Activated CD8-positive, alpha-beta memory T cell treated with anti-CD3 and anti-CD28 coated beads, Interleukin-2, amount 10 ng/mL, durations not matched to agents 7 days and 5 days (primary cell): Measurements from ENCODE around the gene GCKR. TPM values are rescaled to one million over a fixed set of nuclear protein-coding genes. Genes with fewer than 3 reads are reported as not detected.

Experiments used
- ATAC-seq: fragments of 150-1000 bp; cut with Tn5 transposase; one replicate; pipeline ENCODE4 v1.10.0; 2021; ENCODE audit warnings: moderate library complexity
- CTCF ChIA-PET: fragments of 350-600 bp; sonication (Branson Sonifier 250); formaldehyde crosslinking; loops from one replicate; lab custom pipeline; 2021; ENCODE audit warnings: antibody characterized with exemption; lab: Charles Lee
- DNase-seq: peaks from one replicate; pipeline ENCODE4 v3.0.0-alpha.2; 2020
- H3K27ac Mint-ChIP-seq: one replicate; pipeline ENCODE4 v1.8.0; 2021; ENCODE audit warnings: mild to moderate bottlenecking, mixed read lengths
- H3K27me3 Mint-ChIP-seq: one replicate; pipeline ENCODE4 v1.8.0; 2021; ENCODE audit warnings: mixed read lengths
- H3K36me3 Mint-ChIP-seq: one replicate; pipeline ENCODE4 v1.8.0; 2021; ENCODE audit warnings: mild to moderate bottlenecking, mixed read lengths
- H3K4me1 Mint-ChIP-seq: one replicate; pipeline ENCODE4 v1.8.0; 2021; ENCODE audit warnings: mixed read lengths
- H3K4me3 Mint-ChIP-seq: one replicate; pipeline ENCODE4 v1.8.0; 2021; ENCODE audit warnings: mild to moderate bottlenecking, moderate library complexity, mixed read lengths
- H3K9me3 Mint-ChIP-seq: one replicate; pipeline ENCODE4 v1.8.0; 2022; ENCODE audit warnings: low read depth, mixed read lengths
- total RNA-seq, 2 experiments: library from RNA; stranded (reverse); gene quantifications; one replicate each; pipeline ENCODE4 v1.2.3, GENCODE V29; 2021

Gene GCKR, protein sequence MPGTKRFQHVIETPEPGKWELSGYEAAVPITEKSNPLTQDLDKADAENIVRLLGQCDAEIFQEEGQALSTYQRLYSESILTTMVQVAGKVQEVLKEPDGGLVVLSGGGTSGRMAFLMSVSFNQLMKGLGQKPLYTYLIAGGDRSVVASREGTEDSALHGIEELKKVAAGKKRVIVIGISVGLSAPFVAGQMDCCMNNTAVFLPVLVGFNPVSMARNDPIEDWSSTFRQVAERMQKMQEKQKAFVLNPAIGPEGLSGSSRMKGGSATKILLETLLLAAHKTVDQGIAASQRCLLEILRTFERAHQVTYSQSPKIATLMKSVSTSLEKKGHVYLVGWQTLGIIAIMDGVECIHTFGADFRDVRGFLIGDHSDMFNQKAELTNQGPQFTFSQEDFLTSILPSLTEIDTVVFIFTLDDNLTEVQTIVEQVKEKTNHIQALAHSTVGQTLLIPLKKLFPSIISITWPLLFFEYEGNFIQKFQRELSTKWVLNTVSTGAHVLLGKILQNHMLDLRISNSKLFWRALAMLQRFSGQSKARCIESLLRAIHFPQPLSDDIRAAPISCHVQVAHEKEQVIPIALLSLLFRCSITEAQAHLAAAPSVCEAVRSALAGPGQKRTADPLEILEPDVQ
- total RNA-seq: not detected

DNA sequence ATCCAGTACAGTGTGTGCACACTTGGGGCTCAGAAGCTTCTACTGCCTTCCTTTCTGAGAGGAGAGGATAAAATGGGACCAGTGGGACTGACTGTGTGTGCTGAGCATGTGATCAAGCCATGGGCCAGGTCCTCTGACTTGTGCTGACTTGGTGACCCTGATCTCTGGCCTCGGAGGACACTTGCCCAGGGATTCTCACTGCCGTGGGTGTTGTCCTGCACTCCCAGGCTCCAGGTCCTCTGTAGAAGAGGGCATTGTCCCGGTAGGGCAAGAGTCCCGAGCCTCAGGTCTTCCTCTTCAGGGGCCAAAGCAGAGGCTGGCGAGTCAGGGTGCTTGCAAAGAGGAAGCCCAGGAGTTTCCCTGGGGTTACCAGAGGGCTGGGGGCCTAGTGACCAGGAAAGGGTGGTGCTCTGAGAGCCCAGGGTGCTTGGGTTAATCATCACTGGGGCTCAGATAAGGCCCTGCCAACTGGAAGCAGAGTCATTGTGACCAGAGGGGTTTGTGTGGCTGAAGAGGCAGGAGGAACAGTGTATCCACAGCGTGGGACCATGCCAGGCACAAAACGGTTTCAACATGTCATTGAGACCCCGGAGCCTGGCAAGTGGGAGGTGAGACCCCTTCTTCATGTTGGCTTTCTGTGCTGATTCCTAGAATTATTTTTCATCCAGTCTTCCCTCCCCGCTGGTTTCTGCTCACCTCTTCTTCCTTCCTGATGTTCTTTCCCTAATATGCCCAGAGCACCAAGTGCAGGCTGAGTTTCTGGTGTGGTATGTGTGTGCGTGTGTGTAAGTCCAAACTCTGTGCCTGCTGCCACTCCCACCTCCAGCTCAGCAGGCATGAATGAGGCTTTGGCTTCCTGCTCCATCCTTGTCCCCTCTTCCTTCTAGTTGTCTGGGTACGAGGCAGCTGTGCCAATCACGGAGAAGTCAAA, at the start of gene GCKR:
Gene GCKR (plus strand): TSS at position 483 of the 931 bp plus-strand sequence. CDS start 66 bp downstream, at position 549.
- Mint-ChIP-seq H3K36me3 (no peaks in the 10 kb centered on the region), H3K4me1 (peaks cover 8% of the 10 kb centered on the region), H3K27me3 (peaks cover 53% of the 10 kb centered on the region), H3K27ac (no peak within 1 kb of the TSS), H3K4me3 (peak within 1 kb of the TSS; percentile 36), H3K9me3 (no peaks in the 10 kb centered on the region)
- no peak for DNase-seq
- CTCF ChIA-PET: no interaction called here
- no peak for ATAC-seq

DNA sequence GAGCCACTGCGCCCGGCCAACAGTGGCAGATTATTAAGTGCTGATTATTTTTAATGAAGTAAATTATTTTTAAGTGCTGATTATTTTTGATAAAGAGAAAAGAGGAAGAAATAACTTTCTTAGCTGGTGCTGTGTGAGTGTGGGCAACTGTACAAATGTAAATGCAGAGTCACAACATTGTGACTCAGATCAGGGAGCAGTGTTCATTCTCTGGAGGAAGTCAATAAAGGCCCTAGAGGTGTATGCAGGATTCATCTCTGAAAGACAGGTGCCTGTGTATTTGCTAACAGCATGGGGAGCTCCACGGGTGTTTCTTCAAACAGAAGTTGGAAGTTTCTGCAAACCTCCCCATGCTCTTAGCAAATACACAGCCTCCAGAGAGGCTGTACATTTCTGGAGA, 48.3 kb upstream of the GCKR start:
- Mint-ChIP-seq H3K4me1 (peaks cover 10% of the 10 kb centered on the region), H3K27ac (no peak overlapping the region), H3K36me3 (peaks cover 1% of the 10 kb centered on the region)

DNA sequence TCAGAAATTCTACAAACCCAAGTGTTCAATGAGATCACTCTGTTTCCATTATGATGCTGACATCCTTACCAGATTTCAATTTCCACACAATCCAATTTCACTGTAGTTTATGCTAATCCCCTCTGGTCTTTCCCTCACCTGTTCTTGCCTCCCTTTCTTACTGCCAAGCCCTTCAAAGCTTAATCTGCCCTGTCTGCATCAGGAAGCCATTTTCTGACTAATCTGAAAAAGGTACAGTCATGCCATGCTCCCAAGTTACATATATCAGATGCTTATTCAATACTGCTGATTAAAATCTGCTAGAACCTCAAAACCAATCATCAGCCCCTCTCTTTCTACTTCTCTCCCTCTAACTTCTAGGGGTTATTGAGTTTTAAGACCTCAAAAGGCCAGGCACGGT, 45.5 kb upstream of the GCKR start:
- no peaks in the 10 kb centered on the region for H3K9me3 Mint-ChIP-seq
- no peak overlapping the region for H3K27ac Mint-ChIP-seq
- ATAC-seq (no peak), DNase-seq (no peak)
- peaks cover 5% of the 10 kb centered on the region for H3K4me1 Mint-ChIP-seq
- CTCF ChIA-PET: no interaction called here
- H3K36me3 Mint-ChIP-seq: peaks cover 1% of the 10 kb centered on the region
- no peak overlapping the region for H3K4me3 Mint-ChIP-seq
- H3K27me3 Mint-ChIP-seq: no peaks in the 10 kb centered on the region

More for the DNA sequence above, 48.3 kb upstream of the GCKR start:
- no peak overlapping the region for H3K4me3 Mint-ChIP-seq
- DNase-seq (no peak), ATAC-seq (no peak)
- H3K9me3 Mint-ChIP-seq: no peaks in the 10 kb centered on the region
- no peaks in the 10 kb centered on the region for H3K27me3 Mint-ChIP-seq
- CTCF ChIA-PET: no interaction called here

DNA sequence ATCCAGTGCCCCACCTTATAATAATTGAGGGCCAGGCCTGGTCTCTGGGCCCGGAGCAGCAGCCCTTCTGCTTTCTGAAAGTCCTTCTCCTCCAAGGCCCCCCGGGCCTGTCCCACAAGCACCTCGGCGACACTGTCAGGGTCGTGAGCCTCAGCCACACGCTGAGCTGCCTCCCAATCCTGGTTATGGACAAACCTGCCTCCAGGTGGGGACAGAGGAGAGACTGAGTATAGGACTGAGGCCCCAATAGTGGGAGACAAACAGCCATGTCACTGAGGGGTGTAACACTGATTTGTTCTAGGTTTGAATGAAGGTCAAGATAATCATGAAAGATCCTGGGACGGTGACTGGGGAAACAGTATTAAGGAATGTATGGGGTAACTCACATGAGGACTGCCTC, 42.7 kb upstream of the GCKR start:
- H3K27ac Mint-ChIP-seq: no peak overlapping the region
- no peak overlapping the region for H3K4me3 Mint-ChIP-seq
- H3K9me3 Mint-ChIP-seq: no peaks in the 10 kb centered on the region
- CTCF ChIA-PET: no interaction called here
- H3K36me3 Mint-ChIP-seq: peaks cover 1% of the 10 kb centered on the region
- ATAC-seq (no peak), DNase-seq (no peak)
- H3K27me3 Mint-ChIP-seq: no peaks in the 10 kb centered on the region
- H3K4me1 Mint-ChIP-seq: peaks cover 6% of the 10 kb centered on the region

GRCh38 chr2:27461118-27461517, 35.5 kb upstream of the GCKR start:
- ATAC-seq: no peak
- DNase-seq: no peak
- Mint-ChIP-seq H3K9me3 (no peaks in the 10 kb centered on the region), H3K36me3 (no peaks in the 10 kb centered on the region), H3K27me3 (no peaks in the 10 kb centered on the region), H3K4me3 (no peak overlapping the region), H3K4me1 (peaks cover 2% of the 10 kb centered on the region), H3K27ac (no peak overlapping the region)
- CTCF ChIA-PET: no interaction called here

DNA sequence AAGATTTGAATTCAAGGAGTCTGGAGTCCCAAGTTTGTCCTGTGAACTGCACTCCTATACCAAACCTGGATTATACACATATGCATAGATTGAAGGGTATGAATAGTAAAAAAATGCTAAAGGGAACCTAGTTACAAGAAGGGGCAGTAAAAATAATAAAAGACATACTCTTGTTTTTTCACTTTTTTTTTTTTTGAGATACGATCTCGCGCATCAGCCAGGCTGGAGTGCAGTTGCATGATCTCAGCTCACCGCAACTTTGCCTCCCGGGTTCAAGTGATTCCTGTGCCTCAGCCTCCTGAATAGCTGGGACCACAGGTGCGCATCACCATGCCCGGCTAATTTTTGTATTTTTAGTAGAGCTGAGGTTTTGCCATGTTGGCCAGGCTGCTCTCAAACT, 32.2 kb upstream of the GCKR start:
- DNase-seq: no peak
- Mint-ChIP-seq H3K36me3 (no peaks in the 10 kb centered on the region), H3K9me3 (no peaks in the 10 kb centered on the region), H3K27me3 (no peaks in the 10 kb centered on the region), H3K27ac (no peak overlapping the region), H3K4me1 (no peaks in the 10 kb centered on the region), H3K4me3 (no peak overlapping the region)
- ATAC-seq: no peak
- CTCF ChIA-PET: no interaction called here

DNA sequence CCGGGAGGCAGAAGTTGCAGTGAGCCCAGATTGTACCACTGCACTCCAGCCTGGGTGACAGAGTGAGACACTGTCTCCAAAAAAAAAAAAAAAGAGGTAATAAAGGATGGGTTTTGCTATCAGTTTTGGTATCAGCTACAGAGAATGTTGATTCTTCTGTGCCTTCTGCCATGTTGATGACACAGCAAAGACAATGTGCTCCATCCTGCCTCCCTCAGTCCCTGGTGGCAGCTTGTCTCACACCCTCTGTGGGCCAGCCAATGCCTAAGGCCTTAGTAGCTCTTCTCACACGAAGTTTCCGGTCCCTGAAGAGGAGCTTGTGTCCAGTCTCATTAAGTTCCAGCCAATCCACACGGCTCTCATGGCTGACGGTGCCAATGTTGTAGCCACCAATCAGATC, 24.7 kb upstream of the GCKR start:
- no peak for ATAC-seq
- H3K36me3 Mint-ChIP-seq: peaks cover 7% of the 10 kb centered on the region
- no peak overlapping the region for H3K27ac Mint-ChIP-seq

GRCh38 chr2:27485496-27485895, 11.1 kb upstream of the GCKR start:
- DNase-seq: no peak
- Mint-ChIP-seq H3K27ac (no peak overlapping the region), H3K36me3 (no peaks in the 10 kb centered on the region), H3K4me1 (peaks cover 19% of the 10 kb centered on the region), H3K27me3 (no peaks in the 10 kb centered on the region), H3K9me3 (no peaks in the 10 kb centered on the region), H3K4me3 (no peak overlapping the region)
- CTCF ChIA-PET: interaction anchor here (0.9 kb wide), 1 partner anchor 17 kb away, joined by 3 read pairs; no protein-coding TSS in a partner anchor
- no peak for ATAC-seq

More for the DNA sequence above, 24.7 kb upstream of the GCKR start:
- Mint-ChIP-seq H3K4me1 (no peaks in the 10 kb centered on the region), H3K27me3 (no peaks in the 10 kb centered on the region), H3K4me3 (no peak overlapping the region), H3K9me3 (no peaks in the 10 kb centered on the region)
- CTCF ChIA-PET: interaction anchor here (1.4 kb wide), 1 partner anchor 211 kb away, joined by 3 read pairs; no protein-coding TSS in a partner anchor
- DNase-seq: no peak

- peak overlapping the region; percentile 79 for H3K27ac Mint-ChIP-seq
- DNase-seq (peak; percentile 50), ATAC-seq (peak; percentile 6)
- no peaks in the 10 kb centered on the region for H3K36me3 Mint-ChIP-seq
- H3K4me1 Mint-ChIP-seq: peaks cover 24% of the 10 kb centered on the region
- CTCF ChIA-PET: no interaction called here
- no peaks in the 10 kb centered on the region for H3K9me3 Mint-ChIP-seq
- H3K27me3 Mint-ChIP-seq: peaks cover 10% of the 10 kb centered on the region
- H3K4me3 Mint-ChIP-seq: peak overlapping the region; percentile 85
These were observed 7.5 kb upstream of the GCKR start for GRCh38 chr2:27489118-27489497.

DNA sequence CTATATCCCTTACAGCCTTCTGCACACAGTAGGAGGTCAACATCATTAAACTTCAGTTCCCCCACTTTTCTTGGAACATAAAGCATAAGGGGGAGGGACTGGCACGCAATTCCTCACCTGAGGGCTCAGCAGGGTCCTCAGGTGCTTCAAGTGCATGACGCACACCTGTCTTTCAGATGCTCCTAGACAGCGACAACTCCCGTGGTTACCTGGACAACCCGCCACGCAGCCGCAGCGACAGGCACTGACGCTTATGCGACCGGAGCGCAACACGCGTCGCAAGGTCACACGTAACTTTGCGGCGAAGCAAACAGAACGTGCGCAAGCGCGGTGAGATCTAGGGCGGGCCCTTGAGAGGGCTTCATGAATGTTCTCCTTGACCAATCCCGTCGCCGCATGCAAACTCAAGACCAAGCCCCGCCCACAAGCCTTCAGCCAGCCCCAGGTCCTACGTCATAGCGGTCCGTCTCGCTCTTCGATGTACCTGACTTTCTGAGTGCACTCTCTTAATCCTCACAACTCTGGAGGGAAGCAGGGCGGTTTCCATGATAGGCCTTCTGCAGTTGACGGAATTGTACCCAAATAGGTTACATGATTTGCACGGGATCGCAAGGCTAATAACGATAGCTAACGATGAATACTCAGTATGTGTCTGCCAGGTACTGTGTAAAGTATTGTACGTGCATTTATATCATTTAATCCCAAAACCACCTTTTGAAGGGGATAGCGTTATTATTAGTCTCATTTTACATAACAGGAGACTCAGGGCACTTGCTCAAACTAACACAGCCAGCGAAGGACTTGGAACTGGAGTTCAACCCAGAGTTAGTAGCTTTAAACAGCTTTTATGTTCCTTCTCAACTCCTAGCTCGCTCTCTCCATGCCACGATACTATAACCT, 6.9 kb upstream of the GCKR start, which contains the start of gene IFT172:
Gene IFT172 (minus strand): TSS at position 246 of the 900 bp plus-strand sequence. CDS start 90 bp downstream, at position 156.
- peak within 1 kb of the TSS; percentile 79 for H3K27ac Mint-ChIP-seq
- no peaks in the 10 kb centered on the region for H3K9me3 Mint-ChIP-seq
- peak within 1 kb of the TSS; percentile 85 for H3K4me3 Mint-ChIP-seq
- peaks cover 26% of the 10 kb centered on the region for H3K4me1 Mint-ChIP-seq
- peaks cover 15% of the 10 kb centered on the region for H3K27me3 Mint-ChIP-seq
- peak; percentile 100 for DNase-seq
- ATAC-seq: peak; percentile 96
- CTCF ChIA-PET: interaction anchor here (0.9 to 1.0 kb wide), 2 partner anchors 59 to 193 kb away, joined by 3 read pairs; no protein-coding TSS in a partner anchor
- no peaks in the 10 kb centered on the region for H3K36me3 Mint-ChIP-seq

DNA sequence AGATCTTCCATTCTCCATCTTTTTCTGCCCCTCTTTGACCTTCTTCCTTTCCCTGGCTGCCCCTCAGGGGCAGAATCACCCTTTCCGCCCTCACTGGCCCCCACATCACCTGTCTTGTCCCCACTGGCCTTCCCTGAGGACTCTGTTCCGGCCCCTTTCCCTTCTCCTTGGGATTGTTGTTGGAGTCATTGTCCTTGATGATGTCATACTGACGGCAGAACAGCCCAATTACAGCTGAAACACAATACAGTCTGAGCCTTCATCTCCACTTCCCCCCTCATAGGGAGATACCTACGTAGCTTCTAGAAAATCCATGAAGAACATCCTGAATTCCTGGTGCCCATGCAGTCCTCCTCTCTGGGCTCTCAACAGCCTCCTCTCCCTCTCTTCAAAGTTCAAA, 4.1 kb upstream of the GCKR start:
- no peaks in the 10 kb centered on the region for H3K36me3 Mint-ChIP-seq
- no peak for DNase-seq
- H3K4me1 Mint-ChIP-seq: peaks cover 32% of the 10 kb centered on the region
- no peak for ATAC-seq
- H3K4me3 Mint-ChIP-seq: no peak overlapping the region
- peaks cover 39% of the 10 kb centered on the region for H3K27me3 Mint-ChIP-seq
- no peak overlapping the region for H3K27ac Mint-ChIP-seq
- no peaks in the 10 kb centered on the region for H3K9me3 Mint-ChIP-seq
- CTCF ChIA-PET: interaction anchor here (0.6 kb wide), 1 partner anchor 404 kb away, joined by 3 read pairs; no protein-coding TSS in a partner anchor

GRCh38 chr2:27493948-27494283, 2.7 kb upstream of the GCKR start:
- CTCF ChIA-PET: interaction anchor here (1.2 kb wide), 1 partner anchor 187 kb away, joined by 3 read pairs; no protein-coding TSS in a partner anchor
- no peak for ATAC-seq
- no peak overlapping the region for H3K27ac Mint-ChIP-seq
- H3K27me3 Mint-ChIP-seq: peaks cover 48% of the 10 kb centered on the region
- no peak overlapping the region for H3K4me3 Mint-ChIP-seq
- H3K4me1 Mint-ChIP-seq: peaks cover 28% of the 10 kb centered on the region
- no peaks in the 10 kb centered on the region for H3K9me3 Mint-ChIP-seq
- no peak for DNase-seq
- H3K36me3 Mint-ChIP-seq: no peaks in the 10 kb centered on the region
